Fibroblast of villous mesenchyme (primary cell): Measurements from ENCODE around the gene PWWP2A. TPM values are rescaled to one million over a fixed set of nuclear protein-coding genes. Genes with fewer than 3 reads are reported as not detected.
"Not testable (repeated sequence)": the region's sequence is repeated elsewhere in the genome, so short reads cannot be mapped to it uniquely, and the experiment has no call there.

Experiments
- DNase-seq: peaks from one replicate; pipeline ENCODE4 v3.0.0-alpha.2; 2010; ENCODE audit warnings: low read depth
- H3K4me3 ChIP-seq: 2 replicates; pipeline ENCODE4 v1.5.1; 2011; ENCODE audit warnings: low read depth, mild to moderate bottlenecking, low read length
- CTCF ChIP-seq: IDR thresholded peaks from 2 replicates; pipeline ENCODE4 v1.5.1; 2012; ENCODE audit warnings: low read depth, mild to moderate bottlenecking, low read length; ENCODE audit not compliant: insufficient read depth
- total RNA-seq: library from RNA; depleted of rRNA; stranded (reverse); fragments of >200 nt; gene quantifications from 2 replicates; pipeline ENCODE4 v1.2.3, GENCODE V29; 2012

Gene PWWP2A
- total RNA-seq, 1 donor = 25.5 TPM

DNA sequence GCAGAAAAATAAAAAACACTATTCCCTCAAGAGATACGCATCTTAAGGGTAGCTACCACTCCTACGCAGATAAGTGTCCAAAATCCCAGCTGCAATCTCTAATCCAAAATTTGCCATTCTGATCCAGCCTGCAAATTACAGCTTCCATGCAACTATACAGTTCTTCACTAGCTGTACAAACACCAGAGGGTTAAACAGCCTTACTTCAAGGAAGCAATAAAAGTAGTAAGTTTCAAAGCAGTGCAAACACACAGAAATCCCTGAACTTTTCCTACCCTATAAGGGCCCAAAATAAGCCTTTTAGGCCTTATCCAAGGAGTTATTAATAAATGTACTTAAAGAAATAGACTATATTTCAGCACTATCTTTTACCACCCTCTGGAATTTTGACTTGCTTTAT, 39.5 kb downstream of the PWWP2A start:
- TF ChIP-seq CTCF = no peak
- DNase-seq = no peak
- H3K4me3 ChIP-seq = no peak overlapping the region

- H3K4me3 ChIP-seq = no peak overlapping the region
- no peak for TF ChIP-seq CTCF
- no peak for DNase-seq
These were observed 42.3 kb downstream of the PWWP2A start for GRCh38 chr5:160076997-160077396.

DNA sequence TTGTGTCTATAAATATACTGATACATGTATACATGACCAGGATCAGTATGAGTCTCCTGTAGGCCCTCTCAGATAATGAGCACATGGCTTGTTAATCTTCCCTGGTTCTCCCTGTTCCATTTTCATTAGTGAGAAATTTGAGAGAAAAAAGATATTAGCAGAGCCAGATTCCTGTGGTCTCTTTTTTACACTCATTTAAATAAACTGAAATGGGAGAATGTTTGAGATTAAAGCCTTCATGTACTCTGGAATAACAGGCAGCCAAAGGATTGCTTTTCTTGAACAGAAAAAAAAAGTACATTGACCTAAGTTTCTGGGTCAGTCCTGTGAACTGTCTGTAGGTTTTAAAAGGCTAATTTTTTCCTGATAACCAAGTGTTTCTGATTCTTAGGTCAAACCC, 44.2 kb downstream of the PWWP2A start:
- no peak for TF ChIP-seq CTCF
- no peak overlapping the region for H3K4me3 ChIP-seq
- peak; percentile 94 for DNase-seq

- H3K4me3 ChIP-seq = no peak overlapping the region
- no peak for DNase-seq
- no peak for TF ChIP-seq CTCF
These were observed 47.3 kb downstream of the PWWP2A start for GRCh38 chr5:160071916-160072315.

- TF ChIP-seq CTCF = no peak
These were observed 47.7 kb downstream of the PWWP2A start for GRCh38 chr5:160071516-160071915.

DNA sequence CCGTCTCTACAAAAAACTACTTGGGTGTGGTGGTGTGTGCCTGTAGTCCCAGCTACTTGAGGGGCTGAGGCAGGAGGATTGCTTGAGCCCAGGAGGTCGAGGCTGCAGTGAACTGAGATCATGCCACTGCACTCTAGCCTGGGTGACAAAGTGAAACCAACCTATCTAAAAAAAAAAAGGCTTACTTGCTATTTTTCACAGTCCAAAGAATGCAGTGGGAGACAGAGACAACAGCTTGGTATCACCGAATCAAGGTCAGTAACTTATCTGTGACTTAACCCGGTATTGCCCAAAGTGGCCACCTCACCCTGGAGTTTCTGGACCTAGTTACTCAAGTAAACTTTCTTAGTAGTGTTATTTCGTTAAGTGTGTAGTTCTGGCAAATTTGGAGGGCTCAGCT, 50.1 kb downstream of the PWWP2A start:
- peak; percentile 19 for DNase-seq
- not testable (repeated sequence) for H3K4me3 ChIP-seq

More at GRCh38 chr5:160071516-160071915, 47.7 kb downstream of the PWWP2A start:
- DNase-seq = peak; percentile 99
- H3K4me3 ChIP-seq = no peak overlapping the region

- H3K4me3 ChIP-seq = no peak overlapping the region
- TF ChIP-seq CTCF = no peak
These were observed 54.1 kb downstream of the PWWP2A start for GRCh38 chr5:160064995-160065614.

DNA sequence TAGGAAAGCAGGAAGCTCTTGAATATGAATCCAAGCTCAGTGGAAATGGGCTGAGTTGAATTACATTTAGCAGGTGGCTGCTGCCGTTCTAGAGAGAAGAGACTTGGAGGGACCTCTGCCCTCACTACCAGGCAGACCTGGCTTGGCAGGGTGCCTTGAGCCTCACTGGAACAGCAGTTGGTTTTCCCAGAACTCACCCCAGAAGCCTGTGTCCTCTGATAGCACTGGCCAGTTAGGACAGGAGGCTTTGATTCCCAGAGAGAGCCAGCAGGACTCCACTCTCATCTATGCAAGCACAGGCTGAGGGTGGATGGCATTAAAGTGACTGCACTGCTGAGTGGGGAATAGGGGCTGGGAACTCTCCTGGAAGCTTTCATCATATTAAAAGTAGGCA, 54.8 kb downstream of the PWWP2A start:
- TF ChIP-seq CTCF = no peak

More at GRCh38 chr5:160064995-160065614, 54.1 kb downstream of the PWWP2A start:
- DNase-seq = peak; percentile 55

More for the DNA sequence above, 54.8 kb downstream of the PWWP2A start:
- no peak overlapping the region for H3K4me3 ChIP-seq
- DNase-seq = peak; percentile 39
